Right lobe of liver (tissue), 4 donors: ENCODE results near the gene SPI1.

Experiments used
- CTCF ChIP-seq, 4 donors: fragments of 200-600 bp in 3 of 4; fragments of 450-650 bp in 1 of 4; IDR thresholded peaks; one replicate each; pipeline versions ENCODE4 v1.5.1 to v1.8.0; 2016 to 2022; ENCODE audit warnings: antibody characterized with exemption in 4 of 4, mild to moderate bottlenecking in 2 of 4
- POLR2A ChIP-seq: fragments of 450-650 bp; IDR thresholded peaks from one replicate; pipeline ENCODE4 v1.6.1; 2017; ENCODE audit warnings: antibody characterized with exemption, mild to moderate bottlenecking
- donor health status: DM: no; HTN: no; CAD: no.
- donor health status: DM: no; HTN: no; CAD: no.
- donor health status: DM: no; HTN: yes; CAD: no.

GRCh38 chr11:47379317-47379716, 970 bp upstream of the SPI1 start:
- TF ChIP-seq CTCF (IDR thresholded peaks at IDR 0.05) (no peak), POLR2A (no peak)
